Measurements from ENCODE around the gene LIMK2. TPM values are rescaled to one million over a fixed set of nuclear protein-coding genes. Genes with fewer than 3 reads are reported as not detected.
"Not testable (repeated sequence)": the region's sequence is repeated elsewhere in the genome, so short reads cannot be mapped to it uniquely, and the experiment has no call there.

LIMK2 gene
- total RNA-seq, 2 experiments from 2014 or later = 48.6 to 54.5 TPM

- Mint-ChIP-seq H3K27ac (peak overlapping the region; percentile 82), H3K36me3 (ENCODE audit: low read depth) (peaks cover 25% of the 10 kb centered on the region), H3K4me3 (no peak overlapping the region), H3K27me3 (no peaks in the 10 kb centered on the region), H3K9me3 (no peaks in the 10 kb centered on the region), H3K4me1 (peaks cover 66% of the 10 kb centered on the region)
- no peak for DNase-seq
- POLR2A ChIA-PET = interaction anchor here (0.7 kb wide), 1 partner anchor 94 kb away, joined by 6 read pairs; no protein-coding TSS in a partner anchor
- CTCF ChIA-PET = interaction anchor here (0.6 to 13.2 kb wide), 4 partner anchors 10 to 33 kb away, joined by 3 to 110 read pairs (median 6); no protein-coding TSS in a partner anchor
Observed at GRCh38 chr22:31218565-31219262, 6.6 kb downstream of the LIMK2 start.

GRCh38 chr22:31221084-31221483, 9.0 kb downstream of the LIMK2 start:
- Mint-ChIP-seq H3K4me3 (no peak overlapping the region), H3K4me1 (peaks cover 59% of the 10 kb centered on the region), H3K27ac (no peak overlapping the region), H3K27me3 (no peaks in the 10 kb centered on the region), H3K36me3 (ENCODE audit: low read depth) (peaks cover 32% of the 10 kb centered on the region), H3K9me3 (no peaks in the 10 kb centered on the region)
- ChIA-PET POLR2A (interaction anchor here (0.6 to 0.7 kb wide), 2 partner anchors 59 to 527 kb away, joined by 6 to 7 read pairs; no protein-coding TSS in a partner anchor), CTCF (interaction anchor here (1.1 to 1.9 kb wide), 3 partner anchors 9 to 12 kb away, joined by 3 to 5 read pairs (median 5); no protein-coding TSS in a partner anchor)
- no peak for DNase-seq

GRCh38 chr22:31222736-31223135, 10.6 kb downstream of the LIMK2 start:
- Mint-ChIP-seq H3K9me3 (no peaks in the 10 kb centered on the region), H3K36me3 (ENCODE audit: low read depth) (peaks cover 37% of the 10 kb centered on the region), H3K4me3 (no peak overlapping the region), H3K4me1 (peaks cover 54% of the 10 kb centered on the region), H3K27ac (peak overlapping the region; percentile 22), H3K27me3 (no peaks in the 10 kb centered on the region)
- ChIA-PET CTCF (interaction anchor here (1.1 to 2.0 kb wide), 3 partner anchors 10 to 27 kb away, joined by 3 to 4 read pairs (median 3); partner anchors contain the start of gene LIMK2), POLR2A (no interaction called here)
- no peak for DNase-seq

GRCh38 chr22:31223786-31224191, 11.7 kb downstream of the LIMK2 start:
- peaks cover 36% of the 10 kb centered on the region for H3K36me3 Mint-ChIP-seq (ENCODE audit: low read depth)
- H3K27me3 Mint-ChIP-seq = no peaks in the 10 kb centered on the region
- H3K9me3 Mint-ChIP-seq = no peaks in the 10 kb centered on the region
- POLR2A ChIA-PET = no interaction called here
- peaks cover 46% of the 10 kb centered on the region for H3K4me1 Mint-ChIP-seq
- no peak for DNase-seq
- peak overlapping the region; percentile 47 for H3K27ac Mint-ChIP-seq
- no peak overlapping the region for H3K4me3 Mint-ChIP-seq
- CTCF ChIA-PET = interaction anchor here (1.0 to 9.9 kb wide), 4 partner anchors 11 to 127 kb away, joined by 3 to 110 read pairs (median 3); partner anchors contain the start of gene LIMK2

GRCh38 chr22:31224691-31225090, 12.6 kb downstream of the LIMK2 start:
- POLR2A ChIA-PET = interaction anchor here (0.6 kb wide), 1 partner anchor 1837 kb away, joined by 3 read pairs; the partner anchor contains the start of gene AP1B1
- CTCF ChIA-PET = interaction anchor here (0.6 to 9.9 kb wide), 3 partner anchors 12 to 1025 kb away, joined by 3 to 110 read pairs (median 3); partner anchors contain the start of gene LIMK2
- peak overlapping the region; percentile 9 for H3K27ac Mint-ChIP-seq

GRCh38 chr22:31227186-31227585, 15.1 kb downstream of the LIMK2 start:
- Mint-ChIP-seq H3K4me3 (no peak overlapping the region), H3K4me1 (peaks cover 54% of the 10 kb centered on the region), H3K36me3 (ENCODE audit: low read depth) (peaks cover 34% of the 10 kb centered on the region), H3K27ac (peak overlapping the region; percentile 22), H3K27me3 (no peaks in the 10 kb centered on the region), H3K9me3 (no peaks in the 10 kb centered on the region)
- POLR2A ChIA-PET = interaction anchor here (0.6 kb wide), 1 partner anchor 128 kb away, joined by 3 read pairs; no protein-coding TSS in a partner anchor
- CTCF ChIA-PET = interaction anchor here (0.8 to 9.9 kb wide), 3 partner anchors 13 to 65 kb away, joined by 3 to 110 read pairs (median 7); partner anchors contain the start of genes LIMK2 and PIK3IP1
- DNase-seq = no peak

More at GRCh38 chr22:31224691-31225090, 12.6 kb downstream of the LIMK2 start:
- Mint-ChIP-seq H3K36me3 (ENCODE audit: low read depth) (peaks cover 43% of the 10 kb centered on the region), H3K4me1 (peaks cover 51% of the 10 kb centered on the region)
- H3K9me3 Mint-ChIP-seq, DNase-seq, H3K27me3 Mint-ChIP-seq, H3K4me3 Mint-ChIP-seq: not testable (repeated sequence)

- H3K36me3 Mint-ChIP-seq (ENCODE audit: low read depth) = peaks cover 27% of the 10 kb centered on the region
- ChIA-PET CTCF (interaction anchor here (0.7 to 9.9 kb wide), 7 partner anchors 9 to 255 kb away, joined by 3 to 110 read pairs (median 4); partner anchors contain the start of gene LIMK2), POLR2A (no interaction called here)
- no peaks in the 10 kb centered on the region for H3K27me3 Mint-ChIP-seq
- peak; percentile 25 for DNase-seq
- H3K27ac Mint-ChIP-seq = peak overlapping the region; percentile 93
- peak overlapping the region; percentile 37 for H3K4me3 Mint-ChIP-seq
- H3K4me1 Mint-ChIP-seq = peaks cover 51% of the 10 kb centered on the region
- no peaks in the 10 kb centered on the region for H3K9me3 Mint-ChIP-seq
Observed at GRCh38 chr22:31229402-31230079, 17.4 kb downstream of the LIMK2 start.

GRCh38 chr22:31230155-31230870, 18.2 kb downstream of the LIMK2 start:
- Mint-ChIP-seq H3K4me3 (peak overlapping the region; percentile 37), H3K27ac (peak overlapping the region; percentile 93), H3K36me3 (ENCODE audit: low read depth) (peaks cover 30% of the 10 kb centered on the region), H3K9me3 (no peaks in the 10 kb centered on the region), H3K27me3 (no peaks in the 10 kb centered on the region), H3K4me1 (peaks cover 55% of the 10 kb centered on the region)
- POLR2A ChIA-PET = interaction anchor here (0.6 kb wide), 1 partner anchor 16 kb away, joined by 4 read pairs; no protein-coding TSS in a partner anchor
- no peak for DNase-seq
- CTCF ChIA-PET = interaction anchor here (0.7 to 9.9 kb wide), 5 partner anchors 9 to 83 kb away, joined by 3 to 110 read pairs (median 5); partner anchors contain the start of gene LIMK2

GRCh38 chr22:31230871-31231621, 18.9 kb downstream of the LIMK2 start:
- Mint-ChIP-seq H3K4me1 (peaks cover 59% of the 10 kb centered on the region), H3K27me3 (no peaks in the 10 kb centered on the region), H3K36me3 (ENCODE audit: low read depth) (peaks cover 29% of the 10 kb centered on the region), H3K4me3 (no peak overlapping the region), H3K27ac (peak overlapping the region; percentile 93), H3K9me3 (no peaks in the 10 kb centered on the region)
- POLR2A ChIA-PET = interaction anchor here (0.6 kb wide), 1 partner anchor 17 kb away, joined by 4 read pairs; no protein-coding TSS in a partner anchor
- DNase-seq = peak; percentile 67
- CTCF ChIA-PET = interaction anchor here (0.6 to 9.9 kb wide), 7 partner anchors 10 to 446 kb away, joined by 3 to 110 read pairs (median 4); partner anchors contain the start of genes LIMK2 and SELENOM

- H3K4me3 Mint-ChIP-seq = no peak overlapping the region
- peaks cover 63% of the 10 kb centered on the region for H3K4me1 Mint-ChIP-seq
- no peak overlapping the region for H3K27ac Mint-ChIP-seq
- POLR2A ChIA-PET = interaction anchor here (0.5 kb wide), 1 partner anchor 333 kb away, joined by 4 read pairs; no protein-coding TSS in a partner anchor
- no peaks in the 10 kb centered on the region for H3K27me3 Mint-ChIP-seq
- peaks cover 23% of the 10 kb centered on the region for H3K36me3 Mint-ChIP-seq (ENCODE audit: low read depth)
- no peaks in the 10 kb centered on the region for H3K9me3 Mint-ChIP-seq
- CTCF ChIA-PET = interaction anchor here (0.9 to 9.9 kb wide), 4 partner anchors 9 to 39 kb away, joined by 3 to 110 read pairs (median 5); partner anchors contain the start of gene LIMK2
- no peak for DNase-seq
Observed at GRCh38 chr22:31233001-31233400, 20.9 kb downstream of the LIMK2 start.

GRCh38 chr22:31235081-31235480, 23.0 kb downstream of the LIMK2 start:
- Mint-ChIP-seq H3K9me3 (no peaks in the 10 kb centered on the region), H3K27me3 (no peaks in the 10 kb centered on the region), H3K36me3 (ENCODE audit: low read depth) (peaks cover 13% of the 10 kb centered on the region), H3K4me3 (no peak overlapping the region), H3K27ac (no peak overlapping the region), H3K4me1 (peaks cover 55% of the 10 kb centered on the region)
- DNase-seq = no peak
- ChIA-PET POLR2A (no interaction called here), CTCF (no interaction called here)
